ENCODE results near the gene SLC4A8. TPM values are rescaled to one million over a fixed set of nuclear protein-coding genes. Genes with fewer than 3 reads are reported as not detected.

The SLC4A8 gene
- total and polyA plus RNA-seq, 9 of the 15 experiments (the other 6 are each of a cell fraction or from before 2014, with no cell fraction given), result 0.04 to 1.5 (median 0.12) TPM; not detected in 2

- TF ChIP-seq, protein P1, sequence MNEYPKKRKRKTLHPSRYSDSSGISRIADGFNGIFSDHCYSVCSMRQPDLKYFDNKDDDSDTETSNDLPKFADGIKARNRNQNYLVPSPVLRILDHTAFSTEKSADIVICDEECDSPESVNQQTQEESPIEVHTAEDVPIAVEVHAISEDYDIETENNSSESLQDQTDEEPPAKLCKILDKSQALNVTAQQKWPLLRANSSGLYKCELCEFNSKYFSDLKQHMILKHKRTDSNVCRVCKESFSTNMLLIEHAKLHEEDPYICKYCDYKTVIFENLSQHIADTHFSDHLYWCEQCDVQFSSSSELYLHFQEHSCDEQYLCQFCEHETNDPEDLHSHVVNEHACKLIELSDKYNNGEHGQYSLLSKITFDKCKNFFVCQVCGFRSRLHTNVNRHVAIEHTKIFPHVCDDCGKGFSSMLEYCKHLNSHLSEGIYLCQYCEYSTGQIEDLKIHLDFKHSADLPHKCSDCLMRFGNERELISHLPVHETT (CRISPR knock-in tag; conservative IDR thresholded peaks at IDR 0.05 in 1 of 2, IDR thresholded peaks at IDR 0.05 in 1 of 2), result no peak
- TF ChIP-seq, protein P2, sequence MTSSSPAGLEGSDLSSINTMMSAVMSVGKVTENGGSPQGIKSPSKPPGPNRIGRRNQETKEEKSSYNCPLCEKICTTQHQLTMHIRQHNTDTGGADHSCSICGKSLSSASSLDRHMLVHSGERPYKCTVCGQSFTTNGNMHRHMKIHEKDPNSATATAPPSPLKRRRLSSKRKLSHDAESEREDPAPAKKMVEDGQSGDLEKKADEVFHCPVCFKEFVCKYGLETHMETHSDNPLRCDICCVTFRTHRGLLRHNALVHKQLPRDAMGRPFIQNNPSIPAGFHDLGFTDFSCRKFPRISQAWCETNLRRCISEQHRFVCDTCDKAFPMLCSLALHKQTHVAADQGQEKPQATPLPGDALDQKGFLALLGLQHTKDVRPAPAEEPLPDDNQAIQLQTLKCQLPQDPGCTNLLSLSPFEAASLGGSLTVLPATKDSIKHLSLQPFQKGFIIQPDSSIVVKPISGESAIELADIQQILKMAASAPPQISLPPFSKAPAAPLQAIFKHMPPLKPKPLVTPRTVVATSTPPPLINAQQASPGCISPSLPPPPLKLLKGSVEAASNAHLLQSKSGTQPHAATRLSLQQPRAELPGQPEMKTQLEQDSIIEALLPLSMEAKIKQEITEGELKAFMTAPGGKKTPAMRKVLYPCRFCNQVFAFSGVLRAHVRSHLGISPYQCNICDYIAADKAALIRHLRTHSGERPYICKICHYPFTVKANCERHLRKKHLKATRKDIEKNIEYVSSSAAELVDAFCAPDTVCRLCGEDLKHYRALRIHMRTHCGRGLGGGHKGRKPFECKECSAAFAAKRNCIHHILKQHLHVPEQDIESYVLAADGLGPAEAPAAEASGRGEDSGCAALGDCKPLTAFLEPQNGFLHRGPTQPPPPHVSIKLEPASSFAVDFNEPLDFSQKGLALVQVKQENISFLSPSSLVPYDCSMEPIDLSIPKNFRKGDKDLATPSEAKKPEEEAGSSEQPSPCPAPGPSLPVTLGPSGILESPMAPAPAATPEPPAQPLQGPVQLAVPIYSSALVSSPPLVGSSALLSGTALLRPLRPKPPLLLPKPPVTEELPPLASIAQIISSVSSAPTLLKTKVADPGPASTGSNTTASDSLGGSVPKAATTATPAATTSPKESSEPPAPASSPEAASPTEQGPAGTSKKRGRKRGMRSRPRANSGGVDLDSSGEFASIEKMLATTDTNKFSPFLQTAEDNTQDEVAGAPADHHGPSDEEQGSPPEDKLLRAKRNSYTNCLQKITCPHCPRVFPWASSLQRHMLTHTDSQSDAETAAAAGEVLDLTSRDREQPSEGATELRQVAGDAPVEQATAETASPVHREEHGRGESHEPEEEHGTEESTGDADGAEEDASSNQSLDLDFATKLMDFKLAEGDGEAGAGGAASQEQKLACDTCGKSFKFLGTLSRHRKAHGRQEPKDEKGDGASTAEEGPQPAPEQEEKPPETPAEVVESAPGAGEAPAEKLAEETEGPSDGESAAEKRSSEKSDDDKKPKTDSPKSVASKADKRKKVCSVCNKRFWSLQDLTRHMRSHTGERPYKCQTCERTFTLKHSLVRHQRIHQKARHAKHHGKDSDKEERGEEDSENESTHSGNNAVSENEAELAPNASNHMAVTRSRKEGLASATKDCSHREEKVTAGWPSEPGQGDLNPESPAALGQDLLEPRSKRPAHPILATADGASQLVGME (CRISPR knock-in tag; IDR thresholded peaks at IDR 0.05), result no peak
- TF ChIP-seq CEBPG (CRISPR knock-in tag; IDR thresholded peaks at IDR 0.05), result peak; percentile 56; the same call in 1 of the 2 replicates
- TF ChIP-seq CEBPG (tag; conservative IDR thresholded peaks at IDR 0.05 in 1 of 2, IDR thresholded peaks at IDR 0.05 in 1 of 2), result peak; percentile 50 to 66; a peak in 3 of 4 replicates
- peak in 1 of 2 experiments; percentile 91; a peak in 2 of 4 replicates for TF ChIP-seq RCOR1 (IDR thresholded peaks at IDR 0.05; ENCODE audit: borderline replicate concordance in 1 of 2, low read depth in 2 of 2, low read length in 2 of 2)
- TF ChIP-seq, protein P3, sequence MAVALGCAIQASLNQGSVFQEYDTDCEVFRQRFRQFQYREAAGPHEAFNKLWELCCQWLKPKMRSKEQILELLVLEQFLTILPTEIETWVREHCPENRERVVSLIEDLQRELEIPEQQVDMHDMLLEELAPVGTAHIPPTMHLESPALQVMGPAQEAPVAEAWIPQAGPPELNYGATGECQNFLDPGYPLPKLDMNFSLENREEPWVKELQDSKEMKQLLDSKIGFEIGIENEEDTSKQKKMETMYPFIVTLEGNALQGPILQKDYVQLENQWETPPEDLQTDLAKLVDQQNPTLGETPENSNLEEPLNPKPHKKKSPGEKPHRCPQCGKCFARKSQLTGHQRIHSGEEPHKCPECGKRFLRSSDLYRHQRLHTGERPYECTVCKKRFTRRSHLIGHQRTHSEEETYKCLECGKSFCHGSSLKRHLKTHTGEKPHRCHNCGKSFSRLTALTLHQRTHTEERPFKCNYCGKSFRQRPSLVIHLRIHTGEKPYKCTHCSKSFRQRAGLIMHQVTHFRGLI (CRISPR knock-in tag; IDR thresholded peaks at IDR 0.05), result 0 out of 2 replicates have a peak, but pooled peaks have one; percentile 30
- TF ChIP-seq ELF1 (tag; IDR thresholded peaks at IDR 0.05), result no peak
- TF ChIP-seq GABPA (tag; conservative IDR thresholded peaks at IDR 0.05; ENCODE audit: low read depth), result no peak
- TF ChIP-seq, protein P4, sequence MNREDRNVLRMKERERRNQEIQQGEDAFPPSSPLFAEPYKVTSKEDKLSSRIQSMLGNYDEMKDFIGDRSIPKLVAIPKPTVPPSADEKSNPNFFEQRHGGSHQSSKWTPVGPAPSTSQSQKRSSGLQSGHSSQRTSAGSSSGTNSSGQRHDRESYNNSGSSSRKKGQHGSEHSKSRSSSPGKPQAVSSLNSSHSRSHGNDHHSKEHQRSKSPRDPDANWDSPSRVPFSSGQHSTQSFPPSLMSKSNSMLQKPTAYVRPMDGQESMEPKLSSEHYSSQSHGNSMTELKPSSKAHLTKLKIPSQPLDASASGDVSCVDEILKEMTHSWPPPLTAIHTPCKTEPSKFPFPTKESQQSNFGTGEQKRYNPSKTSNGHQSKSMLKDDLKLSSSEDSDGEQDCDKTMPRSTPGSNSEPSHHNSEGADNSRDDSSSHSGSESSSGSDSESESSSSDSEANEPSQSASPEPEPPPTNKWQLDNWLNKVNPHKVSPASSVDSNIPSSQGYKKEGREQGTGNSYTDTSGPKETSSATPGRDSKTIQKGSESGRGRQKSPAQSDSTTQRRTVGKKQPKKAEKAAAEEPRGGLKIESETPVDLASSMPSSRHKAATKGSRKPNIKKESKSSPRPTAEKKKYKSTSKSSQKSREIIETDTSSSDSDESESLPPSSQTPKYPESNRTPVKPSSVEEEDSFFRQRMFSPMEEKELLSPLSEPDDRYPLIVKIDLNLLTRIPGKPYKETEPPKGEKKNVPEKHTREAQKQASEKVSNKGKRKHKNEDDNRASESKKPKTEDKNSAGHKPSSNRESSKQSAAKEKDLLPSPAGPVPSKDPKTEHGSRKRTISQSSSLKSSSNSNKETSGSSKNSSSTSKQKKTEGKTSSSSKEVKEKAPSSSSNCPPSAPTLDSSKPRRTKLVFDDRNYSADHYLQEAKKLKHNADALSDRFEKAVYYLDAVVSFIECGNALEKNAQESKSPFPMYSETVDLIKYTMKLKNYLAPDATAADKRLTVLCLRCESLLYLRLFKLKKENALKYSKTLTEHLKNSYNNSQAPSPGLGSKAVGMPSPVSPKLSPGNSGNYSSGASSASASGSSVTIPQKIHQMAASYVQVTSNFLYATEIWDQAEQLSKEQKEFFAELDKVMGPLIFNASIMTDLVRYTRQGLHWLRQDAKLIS (CRISPR knock-in tag; IDR thresholded peaks at IDR 0.05), result no peak
- TF ChIP-seq BCOR (IDR thresholded peaks at IDR 0.05), result peak; percentile 38; the same call in 1 of the 2 replicates
- TF ChIP-seq L3MBTL2 (IDR thresholded peaks at IDR 0.05), result no peak
These were observed 36.4 kb upstream of the SLC4A8 start (continued) for GRCh38 chr12:51388069-51388799.

Measured in K562 (cell line).